Neural crest cell (in vitro differentiated cells): ENCODE results near the gene CEP126. TPM values are rescaled to one million over a fixed set of nuclear protein-coding genes. Genes with fewer than 3 reads are reported as not detected.

Source experiments
- DNase-seq: peaks from one replicate; pipeline ENCODE4 v3.0.0; 2021; ENCODE audit warnings: low read depth, mixed read lengths, low spot score
- H3K27ac Mint-ChIP-seq: one replicate; pipeline ENCODE4 v1.8.0; 2021; ENCODE audit warnings: mild to moderate bottlenecking, mixed read lengths; ENCODE audit not compliant: unreplicated experiment
- H3K27me3 Mint-ChIP-seq: 2 replicates; pipeline ENCODE4 v1.8.0; 2021; ENCODE audit warnings: low read depth, mild to moderate bottlenecking, mixed read lengths
- H3K36me3 Mint-ChIP-seq: 2 replicates; pipeline ENCODE4 v1.8.0; 2021; ENCODE audit warnings: low read depth, mild to moderate bottlenecking, mixed read lengths
- H3K4me1 Mint-ChIP-seq: 2 replicates; pipeline ENCODE4 v1.8.0; 2021; ENCODE audit warnings: mixed read lengths
- H3K4me3 Mint-ChIP-seq: one replicate; pipeline ENCODE4 v1.8.0; 2021; ENCODE audit warnings: mild to moderate bottlenecking, mixed read lengths
- H3K9me3 Mint-ChIP-seq: 2 replicates; pipeline ENCODE4 v1.8.0; 2021; ENCODE audit warnings: mixed read lengths
- long read RNA-seq: library from polyadenylated mRNA; unstranded; transcript quantifications from one replicate; pipeline ENCODE4 v2.0.0, GENCODE V29; 2020
- total RNA-seq: library from RNA; stranded (reverse); gene quantifications from 2 replicates; pipeline ENCODE4 v1.2.1, GENCODE V29; 2021
- TF ChIP-seq, protein P1 (sequence below): fragments of 200-600 bp; sonication (generic); conservative IDR thresholded peaks from 2 replicates; pipeline ENCODE4 v1.5.0; 2021; ENCODE audit warnings: antibody characterized with exemption, mild to moderate bottlenecking

CEP126 gene
- 2.1 and 2.4 TPM in 2 replicates for total RNA-seq
- long read RNA-seq, result 0 reads

GRCh38 chr11:101914738-101915426, at the start of gene CEP126:
Gene CEP126 (plus strand): TSS chr11:101915010. CDS start chr11:101915285, 275 bp downstream.
- Mint-ChIP-seq H3K9me3 (no peaks in the 10 kb centered on the region), H3K4me1 (peaks cover 29% of the 10 kb centered on the region), H3K27ac (peak within 1 kb of the TSS; percentile 89), H3K36me3 (no peaks in the 10 kb centered on the region), H3K27me3 (no peaks in the 10 kb centered on the region), H3K4me3 (peak within 1 kb of the TSS; percentile 94)
- TF ChIP-seq, protein P1, sequence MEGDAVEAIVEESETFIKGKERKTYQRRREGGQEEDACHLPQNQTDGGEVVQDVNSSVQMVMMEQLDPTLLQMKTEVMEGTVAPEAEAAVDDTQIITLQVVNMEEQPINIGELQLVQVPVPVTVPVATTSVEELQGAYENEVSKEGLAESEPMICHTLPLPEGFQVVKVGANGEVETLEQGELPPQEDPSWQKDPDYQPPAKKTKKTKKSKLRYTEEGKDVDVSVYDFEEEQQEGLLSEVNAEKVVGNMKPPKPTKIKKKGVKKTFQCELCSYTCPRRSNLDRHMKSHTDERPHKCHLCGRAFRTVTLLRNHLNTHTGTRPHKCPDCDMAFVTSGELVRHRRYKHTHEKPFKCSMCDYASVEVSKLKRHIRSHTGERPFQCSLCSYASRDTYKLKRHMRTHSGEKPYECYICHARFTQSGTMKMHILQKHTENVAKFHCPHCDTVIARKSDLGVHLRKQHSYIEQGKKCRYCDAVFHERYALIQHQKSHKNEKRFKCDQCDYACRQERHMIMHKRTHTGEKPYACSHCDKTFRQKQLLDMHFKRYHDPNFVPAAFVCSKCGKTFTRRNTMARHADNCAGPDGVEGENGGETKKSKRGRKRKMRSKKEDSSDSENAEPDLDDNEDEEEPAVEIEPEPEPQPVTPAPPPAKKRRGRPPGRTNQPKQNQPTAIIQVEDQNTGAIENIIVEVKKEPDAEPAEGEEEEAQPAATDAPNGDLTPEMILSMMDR, result peak; percentile 47
- DNase-seq, result peak; percentile 90

DNA sequence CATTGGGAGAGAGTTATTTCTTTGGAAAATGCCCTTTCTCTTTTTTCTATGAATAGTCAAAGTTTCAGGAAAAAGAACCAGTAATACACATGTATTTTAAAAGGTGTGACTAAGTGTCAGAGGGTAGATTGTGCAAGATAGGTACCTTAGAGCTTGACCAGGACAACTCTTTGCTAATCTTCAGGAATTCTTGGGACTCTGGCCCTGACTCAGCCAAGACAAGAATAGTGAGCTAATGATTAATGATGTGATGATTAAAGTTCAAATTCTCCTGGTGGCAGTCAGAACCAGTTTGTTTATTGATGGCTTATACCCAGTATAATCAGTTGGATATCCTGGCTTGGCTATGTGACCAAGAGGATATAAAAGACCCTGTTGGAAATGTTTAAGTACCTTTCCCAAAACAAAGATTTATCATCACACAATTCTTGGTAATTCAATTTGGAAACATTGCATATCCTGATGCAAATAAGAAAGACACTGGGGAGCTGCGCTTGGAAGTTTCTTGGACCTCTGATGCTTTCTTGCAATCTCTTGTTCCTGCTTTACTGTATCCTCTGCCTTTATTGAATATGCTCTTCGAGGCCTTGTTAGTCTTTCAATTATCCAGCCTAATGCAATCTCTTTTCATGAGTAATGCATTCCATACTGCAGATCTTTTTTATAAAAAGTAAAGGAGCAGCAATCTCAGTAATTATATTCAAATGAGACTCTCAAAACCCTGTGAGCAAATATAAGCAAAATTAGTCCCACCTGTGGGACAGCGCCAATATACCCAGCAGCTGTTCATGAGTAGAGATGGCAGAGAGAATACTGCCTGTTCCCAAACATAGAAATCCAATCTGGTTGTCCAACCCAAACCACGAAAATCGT, 48.0 kb upstream of the CEP126 start:
- Mint-ChIP-seq H3K27me3 (no peaks in the 10 kb centered on the region), H3K4me3 (no peak overlapping the region), H3K27ac (no peak overlapping the region), H3K9me3 (peaks cover 5% of the 10 kb centered on the region), H3K4me1 (no peaks in the 10 kb centered on the region), H3K36me3 (no peaks in the 10 kb centered on the region)
- no peak for DNase-seq
- TF ChIP-seq, protein P1, result no peak

DNA sequence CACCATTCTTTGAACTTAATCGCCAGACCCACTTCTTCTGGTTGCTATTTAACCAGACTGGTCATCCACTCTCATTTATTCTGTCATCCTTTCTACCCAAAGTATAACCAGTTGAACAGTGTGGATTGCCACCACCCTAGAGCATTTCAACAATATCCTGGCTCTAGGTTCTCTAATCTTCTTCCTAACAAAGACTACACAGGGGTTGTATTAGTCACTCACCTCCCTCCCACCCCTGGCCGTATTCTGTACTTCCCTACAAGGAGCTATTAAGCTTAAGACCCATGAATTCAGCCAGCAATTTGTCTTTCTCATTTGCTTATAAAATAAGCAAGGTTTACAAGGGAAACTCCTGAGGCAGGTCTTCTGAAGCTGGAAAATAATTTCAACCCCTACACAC, 46.9 kb upstream of the CEP126 start:
- Mint-ChIP-seq H3K27me3 (no peaks in the 10 kb centered on the region), H3K4me1 (no peaks in the 10 kb centered on the region), H3K27ac (no peak overlapping the region), H3K9me3 (peaks cover 5% of the 10 kb centered on the region), H3K36me3 (no peaks in the 10 kb centered on the region), H3K4me3 (no peak overlapping the region)
- TF ChIP-seq, protein P1, result no peak
- DNase-seq, result no peak

DNA sequence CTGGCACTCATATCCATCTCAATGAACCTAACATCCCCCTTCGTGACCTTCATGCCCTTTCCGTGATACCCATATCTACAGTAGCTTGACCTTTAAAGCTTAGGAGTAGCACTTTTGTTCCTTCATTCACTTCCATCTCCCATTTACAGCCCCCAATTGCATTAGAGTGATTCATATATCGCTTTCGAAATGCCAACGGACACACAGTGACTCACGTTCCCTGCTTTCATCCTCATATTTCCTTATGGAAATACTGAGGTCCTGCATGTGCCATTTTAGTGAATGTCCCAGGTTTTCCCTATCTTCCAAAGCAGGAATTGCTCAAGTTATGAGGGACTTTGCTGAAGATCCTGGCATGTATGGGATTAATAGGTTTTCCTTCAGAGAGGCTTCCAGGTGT, 44.3 kb upstream of the CEP126 start:
- peaks cover 3% of the 10 kb centered on the region for H3K9me3 Mint-ChIP-seq
- H3K36me3 Mint-ChIP-seq, result no peaks in the 10 kb centered on the region
- H3K27ac Mint-ChIP-seq, result no peak overlapping the region
- H3K27me3 Mint-ChIP-seq, result no peaks in the 10 kb centered on the region
- no peaks in the 10 kb centered on the region for H3K4me1 Mint-ChIP-seq
- H3K4me3 Mint-ChIP-seq, result no peak overlapping the region
- TF ChIP-seq, protein P1, result no peak
- no peak for DNase-seq

DNA sequence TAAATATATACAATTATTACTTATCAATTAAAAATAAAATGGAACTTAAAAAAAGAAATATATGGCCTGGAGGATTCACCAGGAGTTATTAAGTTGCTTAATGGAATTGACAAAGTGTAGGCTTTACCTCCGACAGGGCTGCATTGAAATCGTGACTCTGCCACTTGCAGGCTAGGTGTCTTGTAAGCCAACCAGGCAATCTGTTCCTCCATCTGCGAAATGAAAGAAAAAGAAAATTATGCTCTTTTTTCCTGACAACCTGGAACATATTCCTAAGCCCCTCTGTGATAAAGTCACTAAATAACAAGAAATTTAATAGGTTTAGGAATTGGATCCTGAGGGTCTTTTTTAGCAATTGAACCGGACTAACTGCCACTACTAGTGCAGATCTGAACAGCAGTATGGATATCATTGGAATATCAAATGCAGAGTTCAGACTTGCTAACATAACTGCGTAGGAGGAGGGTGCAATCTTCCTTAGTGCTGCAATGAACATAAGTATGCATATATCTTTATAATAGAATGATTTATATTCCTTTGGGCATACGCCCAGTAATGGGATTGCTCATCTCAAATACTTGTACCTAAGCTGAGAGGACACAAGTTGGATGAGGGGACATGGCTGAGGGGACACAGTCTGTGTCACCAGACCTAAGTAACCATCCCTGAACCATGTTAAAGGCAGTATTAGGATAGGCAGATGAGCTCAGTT, 42.5 kb upstream of the CEP126 start:
- Mint-ChIP-seq H3K4me3 (no peak overlapping the region), H3K27me3 (no peaks in the 10 kb centered on the region), H3K27ac (no peak overlapping the region), H3K9me3 (peaks cover 3% of the 10 kb centered on the region), H3K4me1 (no peaks in the 10 kb centered on the region), H3K36me3 (no peaks in the 10 kb centered on the region)
- TF ChIP-seq, protein P1, result no peak
- DNase-seq, result no peak
